Type B pancreatic cell (in vitro differentiated cells): Measurements from ENCODE around the gene RET. TPM values are rescaled to one million over a fixed set of nuclear protein-coding genes. Genes with fewer than 3 reads are reported as not detected.
A peak's percentile ranks its signal among the peaks of the same experiment; 100 is the strongest.
"Not testable (repeated sequence)": the region's sequence is repeated elsewhere in the genome, so short reads cannot be mapped to it uniquely, and the experiment has no call there.

Experiments used
- DNase-seq: peaks from one replicate; pipeline ENCODE4 v3.0.0; 2021; ENCODE audit warnings: mixed read lengths; ENCODE audit not compliant: unreplicated experiment; ENCODE audit errors: extremely low spot score
- H3K27ac Mint-ChIP-seq: 2 replicates; pipeline ENCODE4 v1.8.0; 2021; ENCODE audit warnings: mild to moderate bottlenecking, mixed read lengths
- H3K27me3 Mint-ChIP-seq: 2 replicates; pipeline ENCODE4 v1.8.0; 2021; ENCODE audit warnings: mixed read lengths
- H3K36me3 Mint-ChIP-seq: 2 replicates; pipeline ENCODE4 v1.8.0; 2021; ENCODE audit warnings: mixed read lengths
- H3K4me1 Mint-ChIP-seq: one replicate; pipeline ENCODE4 v1.8.0; 2021; ENCODE audit warnings: mixed read lengths; ENCODE audit not compliant: unreplicated experiment
- H3K4me3 Mint-ChIP-seq: 2 replicates; pipeline ENCODE4 v1.8.0; 2021; ENCODE audit warnings: mild to moderate bottlenecking, mixed read lengths
- H3K9me3 Mint-ChIP-seq: 2 replicates; pipeline ENCODE4 v1.8.0; 2021; ENCODE audit warnings: mixed read lengths
- total RNA-seq: library from RNA; stranded (reverse); gene quantifications from 2 replicates; pipeline ENCODE4 v1.2.1, GENCODE V29; 2021; ENCODE audit warnings: low replicate concordance
- TF ChIP-seq, protein P1 (sequence below): fragments of 200-600 bp; sonication (generic); conservative IDR thresholded peaks from 2 replicates; pipeline ENCODE4 v1.5.0; 2021; ENCODE audit warnings: antibody characterized with exemption, mild to moderate bottlenecking

The RET gene
- total RNA-seq, 1 donor from 2014 or later = 8.2 TPM

DNA sequence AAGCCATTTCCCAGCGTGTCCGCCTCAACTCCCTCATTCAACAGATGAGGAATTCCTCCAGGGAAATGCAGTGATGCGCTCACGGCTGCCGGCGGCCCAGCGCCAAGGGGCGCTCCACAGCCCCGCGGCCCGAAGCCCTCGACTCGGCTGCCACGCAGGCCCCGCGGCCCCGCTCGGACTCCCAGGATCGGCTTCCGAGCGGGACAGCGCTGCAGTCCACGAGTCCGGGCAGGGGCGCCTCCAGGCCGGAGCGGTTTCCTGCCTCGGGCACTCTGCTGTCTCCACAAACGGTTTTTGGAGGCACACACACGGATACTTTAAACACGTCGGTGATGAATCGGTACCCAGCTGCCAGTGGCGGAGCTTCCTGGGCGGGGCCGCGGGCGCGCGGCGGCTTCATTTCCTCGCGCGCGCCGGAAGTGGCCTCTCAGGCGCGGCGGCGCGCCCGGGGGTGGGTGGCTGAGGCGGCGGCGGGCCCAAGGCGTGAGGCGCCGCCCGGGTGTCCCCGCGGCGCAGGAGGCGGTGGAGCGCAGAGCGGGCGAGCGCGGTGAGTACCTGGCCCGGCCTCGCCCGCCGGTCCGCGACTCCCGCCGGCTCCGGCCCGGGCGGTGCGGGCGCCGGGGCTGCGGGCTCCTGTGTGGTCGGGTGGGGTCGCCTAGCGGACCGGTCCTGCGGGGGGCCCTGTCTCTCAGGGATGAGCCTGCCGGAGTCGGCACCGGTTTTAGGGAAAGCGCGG lies 61.3 kb downstream of the RET start, which contains the start of gene CSGALNACT2:
Gene CSGALNACT2, plus strand, starts transcription at position 425 of the 736 bp plus-strand sequence. CDS start 16,705 bp downstream, outside the sequence.
- Mint-ChIP-seq H3K27ac (peak within 1 kb of the TSS; percentile 96), H3K27me3 (no peaks in the 10 kb centered on the region), H3K4me3 (peak within 1 kb of the TSS; percentile 97), H3K4me1 (peaks cover 24% of the 10 kb centered on the region), H3K9me3 (no peaks in the 10 kb centered on the region), H3K36me3 (peaks cover 3% of the 10 kb centered on the region)
- DNase-seq = peak; percentile 84
- TF ChIP-seq, protein P1, sequence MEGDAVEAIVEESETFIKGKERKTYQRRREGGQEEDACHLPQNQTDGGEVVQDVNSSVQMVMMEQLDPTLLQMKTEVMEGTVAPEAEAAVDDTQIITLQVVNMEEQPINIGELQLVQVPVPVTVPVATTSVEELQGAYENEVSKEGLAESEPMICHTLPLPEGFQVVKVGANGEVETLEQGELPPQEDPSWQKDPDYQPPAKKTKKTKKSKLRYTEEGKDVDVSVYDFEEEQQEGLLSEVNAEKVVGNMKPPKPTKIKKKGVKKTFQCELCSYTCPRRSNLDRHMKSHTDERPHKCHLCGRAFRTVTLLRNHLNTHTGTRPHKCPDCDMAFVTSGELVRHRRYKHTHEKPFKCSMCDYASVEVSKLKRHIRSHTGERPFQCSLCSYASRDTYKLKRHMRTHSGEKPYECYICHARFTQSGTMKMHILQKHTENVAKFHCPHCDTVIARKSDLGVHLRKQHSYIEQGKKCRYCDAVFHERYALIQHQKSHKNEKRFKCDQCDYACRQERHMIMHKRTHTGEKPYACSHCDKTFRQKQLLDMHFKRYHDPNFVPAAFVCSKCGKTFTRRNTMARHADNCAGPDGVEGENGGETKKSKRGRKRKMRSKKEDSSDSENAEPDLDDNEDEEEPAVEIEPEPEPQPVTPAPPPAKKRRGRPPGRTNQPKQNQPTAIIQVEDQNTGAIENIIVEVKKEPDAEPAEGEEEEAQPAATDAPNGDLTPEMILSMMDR = no peak

DNA sequence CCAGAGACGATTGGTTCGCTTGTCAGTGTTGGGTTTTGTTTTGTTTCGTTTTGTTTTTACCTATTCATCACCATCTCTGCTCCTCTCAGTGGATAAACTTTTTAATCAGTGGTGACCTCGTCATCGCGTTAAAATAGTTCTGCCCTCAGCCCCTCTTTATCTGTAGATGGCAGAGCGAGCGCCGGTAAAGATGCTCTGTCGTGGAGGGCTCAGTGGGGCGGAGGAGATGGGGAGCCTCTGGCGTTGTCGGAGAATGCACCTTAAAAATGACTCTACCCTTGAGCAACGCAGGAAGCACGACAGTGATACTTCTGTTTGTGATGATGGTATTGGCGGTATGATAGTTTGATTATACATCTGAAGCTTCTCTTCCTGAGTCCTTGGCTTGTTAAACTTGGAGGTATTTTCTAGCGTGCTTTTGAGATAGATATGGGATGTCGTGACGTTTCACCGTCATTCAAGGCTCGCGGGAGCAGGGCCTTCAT lies 61.9 kb downstream of the RET start:
- peaks cover 3% of the 10 kb centered on the region for H3K36me3 Mint-ChIP-seq
- DNase-seq = no peak
- H3K4me3 Mint-ChIP-seq = peak overlapping the region; percentile 97
- H3K9me3 Mint-ChIP-seq = no peaks in the 10 kb centered on the region
- peak overlapping the region; percentile 85 for H3K27ac Mint-ChIP-seq
- TF ChIP-seq, protein P1 = peak; percentile 13
- no peaks in the 10 kb centered on the region for H3K27me3 Mint-ChIP-seq
- peaks cover 24% of the 10 kb centered on the region for H3K4me1 Mint-ChIP-seq

DNA sequence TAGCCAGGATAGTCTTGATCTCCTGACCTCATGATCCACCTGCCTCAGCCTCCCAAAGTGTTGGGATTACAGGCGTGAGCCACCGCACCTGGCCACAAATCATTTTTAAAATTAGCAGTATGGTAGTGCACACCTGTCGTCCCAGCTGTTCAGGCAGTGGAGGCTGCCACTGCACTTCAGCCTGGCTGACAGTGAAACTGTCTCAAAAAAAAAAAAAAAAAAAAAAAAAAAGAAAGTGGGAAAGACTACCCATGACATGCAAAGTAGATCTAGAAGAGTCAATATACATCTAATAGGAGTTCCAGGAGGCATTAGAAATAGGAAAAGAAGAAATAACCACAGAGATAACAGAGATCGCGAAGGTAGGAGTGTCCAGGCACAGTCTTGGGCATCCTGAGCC lies 64.6 kb downstream of the RET start:
- DNase-seq = no peak
- Mint-ChIP-seq H3K9me3 (no peaks in the 10 kb centered on the region), H3K36me3 (peaks cover 3% of the 10 kb centered on the region), H3K27me3 (no peaks in the 10 kb centered on the region), H3K27ac (no peak overlapping the region), H3K4me1 (peaks cover 23% of the 10 kb centered on the region), H3K4me3 (no peak overlapping the region)
- TF ChIP-seq, protein P1 = no peak

DNA sequence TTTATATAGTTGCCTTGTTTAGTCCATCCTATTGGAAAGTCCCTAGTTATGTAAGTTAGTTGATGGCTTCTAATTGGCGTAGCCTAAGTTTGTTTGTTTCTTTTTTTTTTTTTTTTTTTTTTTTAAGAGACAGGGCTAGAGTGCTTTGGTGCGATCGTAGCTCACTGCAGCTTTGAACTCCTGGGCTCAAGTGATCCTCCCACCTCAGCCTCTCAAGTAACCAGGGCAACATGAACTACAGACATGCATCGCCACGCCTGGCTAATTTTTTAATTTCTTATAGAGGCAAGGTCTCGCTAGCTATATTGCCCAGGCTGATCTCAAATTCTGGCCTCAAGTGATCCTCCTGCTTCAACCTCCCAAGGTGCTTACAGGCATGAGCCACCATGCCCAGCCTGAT lies 68.4 kb downstream of the RET start:
- Mint-ChIP-seq H3K9me3 (no peaks in the 10 kb centered on the region), H3K4me3 (no peak overlapping the region), H3K27ac (peak overlapping the region; percentile 32), H3K4me1 (peaks cover 13% of the 10 kb centered on the region), H3K36me3 (peaks cover 3% of the 10 kb centered on the region), H3K27me3 (no peaks in the 10 kb centered on the region)
- no peak for DNase-seq
- TF ChIP-seq, protein P1 = no peak

DNA sequence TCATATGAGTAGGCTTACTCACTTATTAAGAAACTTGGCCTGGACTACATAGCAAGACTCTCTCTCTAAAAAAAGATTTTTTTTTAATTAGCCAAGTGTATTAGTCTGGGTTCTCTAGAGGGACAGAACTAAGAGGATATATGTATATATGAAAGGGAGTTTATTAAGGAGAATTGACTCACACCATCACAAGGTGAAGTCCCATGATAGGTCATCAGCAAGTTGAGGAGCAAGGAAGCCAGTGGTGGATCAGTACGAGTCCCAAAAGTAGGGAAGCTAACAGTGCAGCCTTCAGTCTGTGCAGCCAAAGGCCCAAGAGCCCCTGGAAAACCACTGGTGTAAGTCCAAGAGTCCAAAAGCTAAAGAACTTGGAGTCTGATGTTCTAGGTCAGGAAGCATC lies 69.1 kb downstream of the RET start:
- DNase-seq, H3K4me1 Mint-ChIP-seq, H3K4me3 Mint-ChIP-seq, H3K9me3 Mint-ChIP-seq, H3K27ac Mint-ChIP-seq, H3K27me3 Mint-ChIP-seq, H3K36me3 Mint-ChIP-seq: not testable (repeated sequence)

DNA sequence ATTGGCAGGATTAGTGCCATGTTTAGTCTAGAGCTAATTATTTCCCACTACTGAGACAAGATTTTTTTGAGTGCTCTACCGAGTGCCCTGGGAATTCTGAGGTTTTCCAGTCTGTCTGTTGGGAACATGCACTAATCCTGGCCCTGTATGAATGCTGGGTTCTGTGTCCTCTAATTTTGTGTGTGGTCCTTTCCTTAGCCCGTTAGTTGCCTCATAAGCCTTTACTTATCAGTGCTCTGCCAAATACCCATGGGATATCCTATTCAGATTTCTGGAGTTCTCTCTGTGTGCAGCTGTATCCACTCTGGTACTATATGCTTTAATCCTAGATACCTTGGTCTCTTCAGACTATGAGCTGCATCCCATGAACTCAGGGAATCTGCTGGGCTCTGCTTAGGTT lies 74.5 kb downstream of the RET start:
- Mint-ChIP-seq H3K27ac (no peak overlapping the region), H3K9me3 (no peaks in the 10 kb centered on the region), H3K36me3 (no peaks in the 10 kb centered on the region), H3K27me3 (no peaks in the 10 kb centered on the region), H3K4me1 (peaks cover 8% of the 10 kb centered on the region), H3K4me3 (no peak overlapping the region)
- DNase-seq = no peak
- TF ChIP-seq, protein P1 = no peak
